NT2/D1 (cell line): ENCODE measurements around the gene KCNQ5.
"Not testable (repeated sequence)": the region's sequence is repeated elsewhere in the genome, so short reads cannot be mapped to it uniquely, and the experiment has no call there.

Experiments used
- SUZ12 ChIP-seq: IDR thresholded peaks from 2 replicates; pipeline ENCODE4 v1.6.1; 2011; ENCODE audit not compliant: insufficient read length, insufficient read depth; ENCODE audit errors: extremely low read depth
- YY1 ChIP-seq: IDR thresholded peaks from 2 replicates; pipeline ENCODE4 v1.6.1; 2011; ENCODE audit not compliant: insufficient read length, insufficient read depth
- ZNF274 ChIP-seq: IDR thresholded peaks from 2 replicates; pipeline ENCODE4 v1.6.1; 2011; ENCODE audit warnings: mild to moderate bottlenecking, low read depth, low read length

DNA sequence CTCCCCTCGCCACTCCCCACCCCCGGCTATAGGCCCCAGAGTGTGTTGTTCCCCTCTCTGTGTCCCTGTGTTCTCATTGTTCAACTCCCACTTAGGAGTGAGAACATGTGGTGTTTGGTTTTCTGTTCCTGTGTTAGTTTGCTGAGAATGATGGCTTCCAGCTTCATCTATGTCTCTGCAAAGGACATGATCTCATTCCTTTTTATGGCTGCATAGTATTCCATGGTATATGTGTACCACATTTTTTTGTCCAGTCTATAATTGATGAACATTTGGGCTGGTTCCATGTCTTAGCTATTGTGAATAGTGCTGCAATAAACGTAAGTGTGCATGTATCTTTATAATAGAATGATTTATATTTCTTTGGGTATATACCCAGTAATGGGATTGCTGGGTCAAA lies 276.4 kb downstream of the KCNQ5 start:
- TF ChIP-seq YY1, ZNF274, SUZ12: not testable (repeated sequence)
